IMR-90 (cell line): Measurements from ENCODE around the gene MOCS1. TPM values are rescaled to one million over a fixed set of nuclear protein-coding genes. Genes with fewer than 3 reads are reported as not detected.

ENCODE experiments used
- ATAC-seq: fragments of 200-7000 bp; cut with Tn5 transposase; 2 replicates; pipeline ENCODE4 v1.9.1; 2020; ENCODE audit warnings: low read depth, mild to moderate bottlenecking, moderate library complexity
- BruUV-seq: library from RNA; stranded (reverse); fragments of 400-500 nt; replicated peaks from 2 replicates; lab custom pipeline; 2021; lab: Mats Ljungman, UMichigan
- CTCF ChIA-PET: fragments of 300-600 bp; formaldehyde crosslinking; extraction: SDS; loops from one replicate; lab custom pipeline; 2021; ENCODE audit warnings: antibody characterized with exemption; lab: Yijun Ruan, JAX
- POLR2A ChIA-PET: fragments of 300-600 bp; sonication (Branson Sonifier 250); formaldehyde crosslinking; loops from one replicate; lab custom pipeline; 2022; ENCODE audit warnings: antibody characterized with exemption; ENCODE audit not compliant: unreplicated experiment; lab: Charles Lee
- DNase-seq: peaks from one replicate; pipeline ENCODE4 v3.0.0; 2013
- H2AFZ ChIP-seq: replicated peaks from 2 replicates; pipeline ENCODE3; 2013; ENCODE audit warnings: low read length, mild to moderate bottlenecking; ENCODE audit not compliant: poor library complexity
- H2AK5ac ChIP-seq: 2 replicates; pipeline ENCODE4 v1.6.1; 2013; ENCODE audit warnings: low read depth, low read length, inconsistent platforms
- H2AK9ac ChIP-seq: replicated peaks from 2 replicates; pipeline ENCODE3; 2013; ENCODE audit warnings: mild to moderate bottlenecking, low read depth, low read length, moderate library complexity; ENCODE audit not compliant: poor library complexity
- H2BK120ac ChIP-seq: 2 replicates; pipeline ENCODE4 v1.6.1; 2013; ENCODE audit warnings: low read depth, low read length, inconsistent platforms
- H2BK15ac ChIP-seq: 3 replicates; pipeline ENCODE4 v1.6.1; 2013; ENCODE audit warnings: low read depth, low read length, inconsistent platforms
- H2BK20ac ChIP-seq: 2 replicates; pipeline ENCODE4 v1.6.1; 2013; ENCODE audit warnings: low read depth, mild to moderate bottlenecking, inconsistent platforms, low read length, moderate library complexity
- H2BK5ac ChIP-seq: 2 replicates; pipeline ENCODE4 v1.6.1; 2013; ENCODE audit warnings: mild to moderate bottlenecking, low read depth, low read length, inconsistent platforms; ENCODE audit not compliant: poor library complexity, severe bottlenecking
- H3K14ac ChIP-seq: replicated peaks from 2 replicates; pipeline ENCODE4 v1.6.1; 2013; ENCODE audit warnings: low read depth, low read length, inconsistent platforms
- H3K18ac ChIP-seq: 2 replicates; pipeline ENCODE4 v1.6.1; 2013; ENCODE audit warnings: low read depth, low read length, control low read depth
- H3K23ac ChIP-seq: 2 replicates; pipeline ENCODE4 v1.6.1; 2013; ENCODE audit warnings: low read depth, low read length, inconsistent platforms
- H3K27ac ChIP-seq: 2 replicates; pipeline ENCODE4 v1.5.1; 2013; ENCODE audit warnings: mild to moderate bottlenecking, control low read depth, low read length; ENCODE audit not compliant: insufficient read depth
- H3K27me3 ChIP-seq: 2 replicates; pipeline ENCODE4 v1.6.1; 2013; ENCODE audit warnings: low read length; ENCODE audit not compliant: control insufficient read depth, insufficient read depth
- H3K36me3 ChIP-seq: 2 replicates; pipeline ENCODE4 v1.6.1; 2013; ENCODE audit warnings: low read length, mixed read lengths; ENCODE audit not compliant: control insufficient read depth, insufficient read depth
- H3K4ac ChIP-seq: 2 replicates; pipeline ENCODE4 v1.6.1; 2013; ENCODE audit warnings: low read depth, low read length, inconsistent platforms
- H3K4me1 ChIP-seq: 2 replicates; pipeline ENCODE4 v1.6.1; 2013; ENCODE audit warnings: low read length, mixed read lengths; ENCODE audit not compliant: control insufficient read depth, insufficient read depth
- H3K4me2 ChIP-seq: 2 replicates; pipeline ENCODE4 v1.6.1; 2013; ENCODE audit warnings: low read depth, mild to moderate bottlenecking, control low read depth, low read length, moderate library complexity
- H3K4me3 ChIP-seq: 2 replicates; pipeline ENCODE4 v1.5.1; 2013; ENCODE audit warnings: low read depth, mild to moderate bottlenecking, control low read depth, low read length, moderate library complexity; ENCODE audit not compliant: insufficient read depth
- H3K56ac ChIP-seq: 2 replicates; pipeline ENCODE4 v1.6.1; 2013; ENCODE audit warnings: low read length, inconsistent platforms; ENCODE audit not compliant: insufficient read depth; ENCODE audit errors: extremely low read depth
- H3K79me1 ChIP-seq, 2 experiments: 2 replicates each; pipeline ENCODE4 v1.6.1; 2013; ENCODE audit warnings: low read length in 2 of 2, inconsistent platforms in 1 of 2, low read depth in 1 of 2
- H3K9ac ChIP-seq: 2 replicates; pipeline ENCODE4 v1.6.1; 2013; ENCODE audit warnings: low read depth, low read length, control low read depth
- H3K9me1 ChIP-seq: 2 replicates; pipeline ENCODE4 v1.6.1; 2013; ENCODE audit warnings: low read length, inconsistent platforms; ENCODE audit not compliant: insufficient read depth
- H3K9me3 ChIP-seq: 2 replicates; pipeline ENCODE4 v1.6.1; 2013; ENCODE audit warnings: low read length; ENCODE audit not compliant: control insufficient read depth, insufficient read depth
- H4K20me1 ChIP-seq: 2 replicates; pipeline ENCODE4 v1.6.1; 2013; ENCODE audit warnings: low read length, inconsistent platforms; ENCODE audit not compliant: insufficient read depth
- H4K5ac ChIP-seq: 2 replicates; pipeline ENCODE4 v1.6.1; 2013; ENCODE audit warnings: mild to moderate bottlenecking, low read depth, low read length, control low read depth
- H4K8ac ChIP-seq, 2 experiments: 2 replicates each; pipeline ENCODE4 v1.6.1; 2013; ENCODE audit warnings: low read depth in 2 of 2, low read length in 2 of 2, control low read depth in 1 of 2, inconsistent platforms in 1 of 2
- H4K91ac ChIP-seq: 2 replicates; pipeline ENCODE4 v1.6.1; 2013; ENCODE audit warnings: low read depth, low read length, inconsistent platforms; ENCODE audit not compliant: insufficient read depth
- BHLHE40 ChIP-seq: fragments of 150-350 bp; IDR thresholded peaks from 2 replicates; pipeline ENCODE4 v1.6.1; 2016; ENCODE audit warnings: mild to moderate bottlenecking, low read depth, low read length
- CEBPB ChIP-seq: IDR thresholded peaks from 2 replicates; pipeline ENCODE4 v1.6.1; 2012; ENCODE audit warnings: low read depth, low read length, improper control_type of control experiment
- CHD1 ChIP-seq: IDR thresholded peaks from 2 replicates; pipeline ENCODE4 v1.6.1; 2012; ENCODE audit warnings: low read depth, low read length, improper control_type of control experiment
- CTCF ChIP-seq: conservative IDR thresholded peaks from 2 replicates; pipeline ENCODE4 v1.5.1; 2012; ENCODE audit warnings: mild to moderate bottlenecking, low read depth, low read length, improper control_type of control experiment
- ELK1 ChIP-seq: fragments of 150-350 bp; IDR thresholded peaks from 2 replicates; pipeline ENCODE4 v1.6.1; 2016; ENCODE audit warnings: low read depth, mild to moderate bottlenecking, low read length, moderate library complexity, borderline replicate concordance
- FOS ChIP-seq: fragments of 150-350 bp; IDR thresholded peaks from 2 replicates; pipeline ENCODE4 v1.6.1; 2016; ENCODE audit warnings: low read depth, low read length
- MAFK ChIP-seq: IDR thresholded peaks from 2 replicates; pipeline ENCODE4 v1.6.1; 2012; ENCODE audit warnings: low read depth, low read length, improper control_type of control experiment
- MAZ ChIP-seq: IDR thresholded peaks from 2 replicates; pipeline ENCODE4 v1.6.1; 2012; ENCODE audit warnings: low read depth, mild to moderate bottlenecking, low read length, improper control_type of control experiment, moderate library complexity, borderline replicate concordance
- MXI1 ChIP-seq: IDR thresholded peaks from 2 replicates; pipeline ENCODE4 v1.6.1; 2012; ENCODE audit warnings: low read depth, mild to moderate bottlenecking, low read length, moderate library complexity, borderline replicate concordance
- NFE2L2 ChIP-seq: fragments of 150-350 bp; IDR thresholded peaks from 2 replicates; pipeline ENCODE4 v1.6.1; 2016; ENCODE audit warnings: low read depth, mild to moderate bottlenecking, low read length
- POLR2A ChIP-seq: IDR thresholded peaks from 2 replicates; pipeline ENCODE4 v1.6.1; 2012; ENCODE audit warnings: mild to moderate bottlenecking, low read depth, low read length
- RAD21 ChIP-seq: IDR thresholded peaks from 2 replicates; pipeline ENCODE4 v1.6.1; 2012; ENCODE audit warnings: low read length, improper control_type of control experiment
- RCOR1 ChIP-seq: IDR thresholded peaks from 2 replicates; pipeline ENCODE4 v1.6.1; 2012; ENCODE audit warnings: mild to moderate bottlenecking, low read length, improper control_type of control experiment; ENCODE audit not compliant: insufficient replicate concordance
- RFX5 ChIP-seq: IDR thresholded peaks from 2 replicates; pipeline ENCODE4 v1.8.0; 2012; ENCODE audit warnings: low read depth, mild to moderate bottlenecking, low read length, moderate library complexity
- SMC3 ChIP-seq: fragments of 150-350 bp; IDR thresholded peaks from 2 replicates; pipeline ENCODE4 v1.6.1; 2016; ENCODE audit warnings: low read depth, mild to moderate bottlenecking, antibody characterized with exemption, low read length, moderate library complexity
- USF2 ChIP-seq: fragments of 150-350 bp; IDR thresholded peaks from 2 replicates; pipeline ENCODE4 v1.6.1; 2017; ENCODE audit warnings: mild to moderate bottlenecking, antibody characterized with exemption, low read length, low read depth
- dilution Hi-C: fragments of 300-500 bp; cut with HindIII; formaldehyde crosslinking; loops from one replicate; pipeline ENCODE4 v1.14.3; 2018; ENCODE audit warnings: low sequenced_read_pairs; ENCODE audit not compliant: unreplicated experiment
- in situ Hi-C: fragments of 300-500 bp; cut with MboI; formaldehyde crosslinking; loops from 3 replicates; pipeline ENCODE4 v1.14.3; 2019; ENCODE audit warnings: low sequenced_read_pairs, inconsistent platforms, mixed read lengths
- intact Hi-C: fragments of 100-400 bp; cut with micrococcal nuclease; formaldehyde crosslinking; loops from 2 replicates; pipeline ENCODE4 v1.10.0; 2022
- polyA plus RNA-seq, 3 experiments: library from polyadenylated mRNA; depleted of rRNA; stranded (reverse); fragments of >200 nt; gene quantifications; 2 replicates each; pipeline ENCODE4 v1.2.3, GENCODE V29; 2012; ENCODE audit warnings: low replicate concordance in 1 of 3
- total RNA-seq: library from RNA; depleted of rRNA; stranded (reverse); fragments of >200 nt; gene quantifications from 2 replicates; pipeline ENCODE4 v1.2.3, GENCODE V29; 2012

The MOCS1 gene
- total and polyA plus RNA-seq, 2 of the 4 experiments (the other 2 are of a cell fraction) = 5.5 to 9.5 TPM

GRCh38 chr6:39876111-39876510 is 58.2 kb downstream of the MOCS1 start:
- H2AK9ac ChIP-seq = no peak overlapping the region
- H3K79me1 ChIP-seq = peaks cover 0 to 9% of the 10 kb centered on the region in 2 experiments; a peak in 1 of 4 replicates
- H4K8ac ChIP-seq = no peak overlapping the region
- no peak overlapping the region for H3K14ac ChIP-seq
- no peak overlapping the region for H2AFZ ChIP-seq
- H2AK5ac ChIP-seq = no peak overlapping the region
- no peak overlapping the region for H4K5ac ChIP-seq
- H2BK5ac ChIP-seq = no peak overlapping the region
- H2BK15ac ChIP-seq = no peak overlapping the region
- no peaks in the 10 kb centered on the region for H3K9me3 ChIP-seq
- POLR2A ChIA-PET = no interaction called here
- CTCF ChIA-PET = no interaction called here
- intact Hi-C loops (no loop called here), dilution Hi-C loops (no loop called here), in situ Hi-C loops (no loop called here)
- H3K27me3 ChIP-seq = no peaks in the 10 kb centered on the region
- H3K9me1 ChIP-seq = peaks cover 14% of the 10 kb centered on the region
- no peak overlapping the region for H3K4me3 ChIP-seq
- H2BK120ac ChIP-seq = no peak overlapping the region; the same call in 1 of the 2 replicates
- no peaks in the 10 kb centered on the region for H4K20me1 ChIP-seq
- H3K9ac ChIP-seq = no peak overlapping the region
- no peak overlapping the region for H3K56ac ChIP-seq
- no TSS peak for BruUV-seq
- TF ChIP-seq SMC3 = no peak
- TF ChIP-seq ELK1 = no peak
- TF ChIP-seq CEBPB = no peak
- no peak for TF ChIP-seq CHD1
- TF ChIP-seq RFX5 = no peak
- no peak for TF ChIP-seq MXI1
- no peak for TF ChIP-seq NFE2L2
- no peak for TF ChIP-seq USF2
- TF ChIP-seq FOS = no peak
- no peak for TF ChIP-seq MAZ
- no peak for TF ChIP-seq BHLHE40
- TF ChIP-seq POLR2A = no peak
- TF ChIP-seq RAD21 = no peak
- no peak for TF ChIP-seq RCOR1
- no peak for TF ChIP-seq CTCF
- no peak for TF ChIP-seq MAFK
- DNase-seq = peak; percentile 26
- H3K23ac ChIP-seq = no peak overlapping the region
- no peak overlapping the region for H3K4me2 ChIP-seq
- H3K18ac ChIP-seq = no peak overlapping the region
- no peak for ATAC-seq
- no peak overlapping the region for H4K91ac ChIP-seq
- H3K36me3 ChIP-seq = peaks cover 25% of the 10 kb centered on the region
- H3K27ac ChIP-seq = no peak overlapping the region
- no peak overlapping the region for H2BK20ac ChIP-seq
- no peak overlapping the region for H3K4ac ChIP-seq
- H3K4me1 ChIP-seq = peaks cover 9% of the 10 kb centered on the region
